ENCODE data around the gene ATP5F1E. TPM values are rescaled to one million over a fixed set of nuclear protein-coding genes. Genes with fewer than 3 reads are reported as not detected.

Gene ATP5F1E
- total and polyA plus RNA-seq, 2 of the 4 experiments (the other 2 are of a cell fraction) = 3.8 to 34.5 TPM

DNA sequence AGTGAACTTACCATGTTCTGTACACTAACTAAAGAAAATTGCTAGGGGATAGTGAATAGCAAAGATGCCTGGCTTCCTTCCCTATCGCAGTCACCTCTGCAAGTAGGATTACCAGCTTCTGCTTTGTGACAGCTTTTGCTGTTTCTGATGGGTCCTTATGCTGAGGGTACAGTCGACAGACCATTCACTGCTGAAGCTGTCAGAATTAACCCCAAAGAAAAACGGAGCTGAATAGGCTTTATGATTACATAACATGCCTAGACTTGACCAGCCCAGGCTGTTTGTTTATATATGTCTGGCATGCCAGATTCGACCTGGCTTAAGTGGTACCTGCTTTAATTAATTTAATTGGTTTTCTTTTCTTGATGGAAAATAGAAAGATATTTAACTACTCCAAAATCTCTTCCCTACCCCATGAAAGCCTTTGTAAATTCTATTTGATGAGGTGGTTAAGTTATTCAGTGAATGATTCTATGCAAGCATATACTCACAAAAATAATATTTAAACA, 32.1 kb upstream of the ATP5F1E start:
- Histone ChIP-seq H2BK5ac (ENCODE audit: low read depth, low read length, poor library complexity, severe bottlenecking) (no peak overlapping the region), H3K4me2 (ENCODE audit: low read depth, low read length) (peak overlapping the region; percentile 37), H3K18ac (ENCODE audit: low read depth, low read length) (peak overlapping the region; percentile 68), H3K79me1 (ENCODE audit: low read depth in 1 of 2, low read length in 2 of 2) (no peaks in the 10 kb centered on the region), H3K56ac (ENCODE audit: extremely low read depth, insufficient read depth, low read length) (no peak overlapping the region), H3K27me3 (ENCODE audit: control insufficient read depth, insufficient read depth, low read length) (peaks cover 8% of the 10 kb centered on the region), H3K9ac (ENCODE audit: low read depth, low read length) (peak overlapping the region; percentile 39; the same call in 1 of the 2 replicates), H2AK5ac (ENCODE audit: low read depth, low read length) (no peak overlapping the region), H4K20me1 (ENCODE audit: insufficient read depth, low read length) (no peaks in the 10 kb centered on the region), H4K8ac (ENCODE audit: low read depth in 2 of 2, low read length in 2 of 2) (peak overlapping the region in 1 of 2 experiments; percentile 36; a peak in 1 of 4 replicates), H2AFZ (replicated peaks; ENCODE audit: low read length, poor library complexity) (peak overlapping the region; percentile 74), H2BK120ac (ENCODE audit: low read depth, low read length) (no peak overlapping the region), H3K14ac (replicated peaks; ENCODE audit: low read depth, low read length) (no peak overlapping the region), H4K5ac (ENCODE audit: low read depth, low read length) (no peak overlapping the region; the same call in 1 of the 2 replicates), H3K36me3 (ENCODE audit: control insufficient read depth, insufficient read depth, low read length) (no peaks in the 10 kb centered on the region), H2BK20ac (ENCODE audit: low read depth, low read length) (no peak overlapping the region), H3K23ac (ENCODE audit: low read depth, low read length) (no peak overlapping the region), H2AK9ac (replicated peaks; ENCODE audit: low read depth, low read length, poor library complexity) (no peak overlapping the region), H3K4me1 (ENCODE audit: control insufficient read depth, insufficient read depth, low read length) (peaks cover 2% of the 10 kb centered on the region; the same call in 1 of the 2 replicates), H2BK15ac (ENCODE audit: low read depth, low read length) (no peak overlapping the region), H3K27ac (ENCODE audit: insufficient read depth, low read length) (no peak overlapping the region), H3K9me3 (ENCODE audit: control insufficient read depth, insufficient read depth, low read length) (no peaks in the 10 kb centered on the region), H3K4ac (ENCODE audit: low read depth, low read length) (no peak overlapping the region), H4K91ac (ENCODE audit: insufficient read depth, low read depth, low read length) (no peak overlapping the region), H3K9me1 (ENCODE audit: insufficient read depth, low read length) (no peaks in the 10 kb centered on the region), H3K4me3 (ENCODE audit: insufficient read depth, low read depth, low read length) (no peak overlapping the region)
- POLR2A ChIA-PET (ENCODE audit: unreplicated experiment) = no interaction called here
- ATAC-seq (ENCODE audit: low read depth) (peak; percentile 35), DNase-seq (no peak)
- in situ Hi-C loops (cut with MboI; ENCODE audit: low sequenced_read_pairs) = no loop called here
- BruUV-seq (replicated peaks) = no TSS peak
- WGBS, 2 experiments (ENCODE audit: extremely low coverage in 2 of 2, insufficient read length in 1 of 2) = no CpG with 5 or more reads among the region's 4 CpGs
- TF ChIP-seq MAFK (IDR thresholded peaks at IDR 0.05; ENCODE audit: low read depth, low read length) (no peak), USF2 (IDR thresholded peaks at IDR 0.05; ENCODE audit: low read depth, low read length) (no peak), POLR2A (IDR thresholded peaks at IDR 0.05; ENCODE audit: low read depth, low read length) (no peak), RCOR1 (IDR thresholded peaks at IDR 0.05; ENCODE audit: insufficient replicate concordance, low read length) (no peak), RAD21 (IDR thresholded peaks at IDR 0.05; ENCODE audit: low read length) (no peak), RFX5 (IDR thresholded peaks at IDR 0.05; ENCODE audit: low read depth, low read length) (no peak), SMC3 (IDR thresholded peaks at IDR 0.05; ENCODE audit: low read depth, low read length) (no peak), NFE2L2 (IDR thresholded peaks at IDR 0.05; ENCODE audit: low read depth, low read length) (no peak), CTCF (conservative IDR thresholded peaks at IDR 0.05; ENCODE audit: low read depth, low read length) (no peak), BHLHE40 (IDR thresholded peaks at IDR 0.05; ENCODE audit: low read depth, low read length) (no peak)
- TF ChIP-seq, protein P1, sequence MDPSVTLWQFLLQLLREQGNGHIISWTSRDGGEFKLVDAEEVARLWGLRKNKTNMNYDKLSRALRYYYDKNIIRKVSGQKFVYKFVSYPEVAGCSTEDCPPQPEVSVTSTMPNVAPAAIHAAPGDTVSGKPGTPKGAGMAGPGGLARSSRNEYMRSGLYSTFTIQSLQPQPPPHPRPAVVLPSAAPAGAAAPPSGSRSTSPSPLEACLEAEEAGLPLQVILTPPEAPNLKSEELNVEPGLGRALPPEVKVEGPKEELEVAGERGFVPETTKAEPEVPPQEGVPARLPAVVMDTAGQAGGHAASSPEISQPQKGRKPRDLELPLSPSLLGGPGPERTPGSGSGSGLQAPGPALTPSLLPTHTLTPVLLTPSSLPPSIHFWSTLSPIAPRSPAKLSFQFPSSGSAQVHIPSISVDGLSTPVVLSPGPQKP (IDR thresholded peaks at IDR 0.05; ENCODE audit: borderline replicate concordance, low read depth, low read length) = no peak
- intact Hi-C loops (cut with micrococcal nuclease) = no loop called here
- dilution Hi-C loops (cut with HindIII; ENCODE audit: low sequenced_read_pairs, unreplicated experiment) = no loop called here
- CTCF ChIA-PET = interaction anchor here (1.3 kb wide), 1 partner anchor 23 kb away, joined by 3 read pairs; no protein-coding TSS in a partner anchor
